ENCODE results near the gene ZNF90. TPM values are rescaled to one million over a fixed set of nuclear protein-coding genes. Genes with fewer than 3 reads are reported as not detected.
A peak's percentile ranks its signal among the peaks of the same experiment; 100 is the strongest.
"Not testable (repeated sequence)": the region's sequence is repeated elsewhere in the genome, so short reads cannot be mapped to it uniquely, and the experiment has no call there.

ZNF90 gene
- total RNA-seq (2.5 TPM), polyA plus RNA-seq (ENCODE audit: insufficient read depth in 1 of 8, insufficient read length in 8 of 8, low replicate concordance in 1 of 8) (1 to 10 TPM; 3.3 to 7.2 (median 4.9) TPM)
- long read RNA-seq, donor 1: 0 reads
- long read RNA-seq, donor 2, partial matches to known transcripts: 0 of 1 reads
- long read RNA-seq, donor 2, other reads (novel, unspliced or antisense): 0 of 1 reads
- long read RNA-seq, donor 3, partial matches to known transcripts: 0 of 1 reads
- long read RNA-seq, donor 3, other reads (novel, unspliced or antisense): 0 of 1 reads
- long read RNA-seq, donor 4: 0 reads
- long read RNA-seq, donor 5, partial matches to known transcripts: 0 of 1 reads
- long read RNA-seq, donor 5, other reads (novel, unspliced or antisense): 0 of 1 reads
- long read RNA-seq, donor 6, partial matches to known transcripts: 0 of 2 reads
- long read RNA-seq, donor 6, other reads (novel, unspliced or antisense): 0 of 2 reads
- long read RNA-seq, donor 7, partial matches to known transcripts: 0 of 1 reads
- long read RNA-seq, donor 7, other reads (novel, unspliced or antisense): 0 of 1 reads
- long read RNA-seq, donor 8: 0 reads
- long read RNA-seq, donor 9, partial matches to known transcripts: 0 of 1 reads
- long read RNA-seq, donor 9, other reads (novel, unspliced or antisense): 0 of 1 reads
- long read RNA-seq, donor 10: 0 reads
- long read RNA-seq, donor 11: 0 reads

- Histone ChIP-seq H3K36me3 (ENCODE audit: control insufficient read depth, insufficient read depth, low read length) (no peaks in the 10 kb centered on the region), H3K9me3 (replicated peaks; ENCODE audit: control insufficient read depth, low read depth, low read length) (no peaks in the 10 kb centered on the region), H3K27ac (ENCODE audit: low read length) (peak within 1 kb of the TSS; percentile 79), H3K27me3 (ENCODE audit: control insufficient read depth, insufficient read depth, low read length) (no peaks in the 10 kb centered on the region), H3K4me1 (ENCODE audit: control insufficient read depth, insufficient read depth, low read length) (peaks cover 5% of the 10 kb centered on the region), H3K4me3 (ENCODE audit: low read length) (peak within 1 kb of the TSS; percentile 44)
- WGBS (ENCODE audit: insufficient coverage): under 1% methylated on average over 23 of the region's 28 CpGs
- peak; percentile 100 for DNase-seq
Measured at GRCh38 chr19:20077791-20078463, at the start of gene ZNF90. ZNF90 (plus strand) TSS chr19:20078000; CDS start chr19:20078133, 133 bp downstream.

- no peak for DNase-seq
- H3K9me3 ChIP-seq (replicated peaks; ENCODE audit: control insufficient read depth, low read depth, low read length): no peaks in the 10 kb centered on the region
- 97% methylated on average over 4 of the region's 6 CpGs for whole genome bisulfite sequencing (ENCODE audit: insufficient coverage)
- no peak overlapping the region for H3K27ac ChIP-seq (ENCODE audit: low read length)
- H3K4me3 ChIP-seq (ENCODE audit: low read length): no peak overlapping the region
- no peaks in the 10 kb centered on the region for H3K27me3 ChIP-seq (ENCODE audit: control insufficient read depth, insufficient read depth, low read length)
- peaks cover 16% of the 10 kb centered on the region for H3K36me3 ChIP-seq (ENCODE audit: control insufficient read depth, insufficient read depth, low read length)
- H3K4me1 ChIP-seq (ENCODE audit: control insufficient read depth, insufficient read depth, low read length): no peaks in the 10 kb centered on the region
Measured at GRCh38 chr19:20028611-20029010, 49.2 kb upstream of the ZNF90 start.

- Histone ChIP-seq H3K9me3 (replicated peaks; ENCODE audit: control insufficient read depth, low read depth, low read length) (no peaks in the 10 kb centered on the region), H3K4me3 (ENCODE audit: low read length) (no peak overlapping the region), H3K36me3 (ENCODE audit: control insufficient read depth, insufficient read depth, low read length) (peaks cover 9% of the 10 kb centered on the region), H3K27ac (ENCODE audit: low read length) (no peak overlapping the region), H3K27me3 (ENCODE audit: control insufficient read depth, insufficient read depth, low read length) (no peaks in the 10 kb centered on the region), H3K4me1 (ENCODE audit: control insufficient read depth, insufficient read depth, low read length) (peaks cover 7% of the 10 kb centered on the region)
- 100% methylated on average over 3 of the region's 5 CpGs for WGBS (ENCODE audit: insufficient coverage)
- DNase-seq: no peak
Measured at GRCh38 chr19:20035935-20036334, 41.9 kb upstream of the ZNF90 start.

- WGBS (ENCODE audit: insufficient coverage): under 1% methylated on average over 23 of the region's 26 CpGs
- DNase-seq: no peak
- no peaks in the 10 kb centered on the region for H3K36me3 ChIP-seq (ENCODE audit: control insufficient read depth, insufficient read depth, low read length)
- no peaks in the 10 kb centered on the region for H3K27me3 ChIP-seq (ENCODE audit: control insufficient read depth, insufficient read depth, low read length)
- peaks cover 7% of the 10 kb centered on the region for H3K4me1 ChIP-seq (ENCODE audit: control insufficient read depth, insufficient read depth, low read length)
- H3K4me3 ChIP-seq (ENCODE audit: low read length): peak overlapping the region; percentile 94
- H3K9me3 ChIP-seq (replicated peaks; ENCODE audit: control insufficient read depth, low read depth, low read length): no peaks in the 10 kb centered on the region
- H3K27ac ChIP-seq (ENCODE audit: low read length): peak overlapping the region; percentile 96
Measured at GRCh38 chr19:20038358-20039202, 39.2 kb upstream of the ZNF90 start.

- no peaks in the 10 kb centered on the region for H3K36me3 ChIP-seq (ENCODE audit: control insufficient read depth, insufficient read depth, low read length)
- DNase-seq: peak; percentile 98
- peak within 1 kb of the TSS; percentile 96 for H3K27ac ChIP-seq (ENCODE audit: low read length)
- no peaks in the 10 kb centered on the region for H3K27me3 ChIP-seq (ENCODE audit: control insufficient read depth, insufficient read depth, low read length)
- peak within 1 kb of the TSS; percentile 94 for H3K4me3 ChIP-seq (ENCODE audit: low read length)
- peaks cover 7% of the 10 kb centered on the region for H3K4me1 ChIP-seq (ENCODE audit: control insufficient read depth, insufficient read depth, low read length)
- no peaks in the 10 kb centered on the region for H3K9me3 ChIP-seq (replicated peaks; ENCODE audit: control insufficient read depth, low read depth, low read length)
- 0% methylated on average over 18 of the region's 25 CpGs for WGBS (ENCODE audit: insufficient coverage)
Measured at GRCh38 chr19:20039203-20039723, 38.5 kb upstream of the ZNF90 start, which contains the start of gene ZNF682. ZNF682 (minus strand) TSS chr19:20039505; CDS start chr19:20039345, 160 bp downstream.

GRCh38 chr19:20044663-20045062 is 33.1 kb upstream of the ZNF90 start:
- Histone ChIP-seq H3K27ac (ENCODE audit: low read length) (no peak overlapping the region), H3K9me3 (replicated peaks; ENCODE audit: control insufficient read depth, low read depth, low read length) (no peaks in the 10 kb centered on the region), H3K4me1 (ENCODE audit: control insufficient read depth, insufficient read depth, low read length) (peaks cover 2% of the 10 kb centered on the region), H3K36me3 (ENCODE audit: control insufficient read depth, insufficient read depth, low read length) (no peaks in the 10 kb centered on the region), H3K4me3 (ENCODE audit: low read length) (no peak overlapping the region), H3K27me3 (ENCODE audit: control insufficient read depth, insufficient read depth, low read length) (no peaks in the 10 kb centered on the region)
- WGBS (ENCODE audit: insufficient coverage): 40% methylated on average over 1 of the region's 3 CpGs
- DNase-seq: peak; percentile 40

- H3K27ac ChIP-seq (ENCODE audit: low read length); H3K9me3 ChIP-seq (replicated peaks; ENCODE audit: control insufficient read depth, low read depth, low read length); H3K4me3 ChIP-seq (ENCODE audit: low read length): not testable (repeated sequence)
Measured at GRCh38 chr19:20045742-20046141, 32.1 kb upstream of the ZNF90 start.

GRCh38 chr19:20051841-20052768 is 25.7 kb upstream of the ZNF90 start:
- Histone ChIP-seq H3K4me1 (ENCODE audit: control insufficient read depth, insufficient read depth, low read length) (peaks cover 9% of the 10 kb centered on the region), H3K4me3 (ENCODE audit: low read length) (peak overlapping the region; percentile 91), H3K27ac (ENCODE audit: low read length) (peak overlapping the region; percentile 79), H3K27me3 (ENCODE audit: control insufficient read depth, insufficient read depth, low read length) (no peaks in the 10 kb centered on the region), H3K36me3 (ENCODE audit: control insufficient read depth, insufficient read depth, low read length) (no peaks in the 10 kb centered on the region), H3K9me3 (replicated peaks; ENCODE audit: control insufficient read depth, low read depth, low read length) (no peaks in the 10 kb centered on the region)
- under 1% methylated on average over 42 of the region's 43 CpGs for WGBS (ENCODE audit: insufficient coverage)
- DNase-seq: peak; percentile 99

More at GRCh38 chr19:20045742-20046141, 32.1 kb upstream of the ZNF90 start:
- WGBS (ENCODE audit: insufficient coverage): no CpG with 5 or more reads among the region's 5 CpGs
- not testable (repeated sequence) for DNase-seq; H3K27me3 ChIP-seq (ENCODE audit: control insufficient read depth, insufficient read depth, low read length); H3K36me3 ChIP-seq (ENCODE audit: control insufficient read depth, insufficient read depth, low read length); H3K4me1 ChIP-seq (ENCODE audit: control insufficient read depth, insufficient read depth, low read length)

GRCh38 chr19:20058738-20059137 is 19.1 kb upstream of the ZNF90 start:
- H3K27ac ChIP-seq (ENCODE audit: low read length); H3K9me3 ChIP-seq (replicated peaks; ENCODE audit: control insufficient read depth, low read depth, low read length); H3K4me3 ChIP-seq (ENCODE audit: low read length); H3K27me3 ChIP-seq (ENCODE audit: control insufficient read depth, insufficient read depth, low read length); H3K4me1 ChIP-seq (ENCODE audit: control insufficient read depth, insufficient read depth, low read length); H3K36me3 ChIP-seq (ENCODE audit: control insufficient read depth, insufficient read depth, low read length); DNase-seq: not testable (repeated sequence)

All from muscle of leg (tissue), 16 donors.